SU-DHL-6 (cell line): Measurements from ENCODE around the gene GNG7.

Source experiments
- EZH2phosphoT487 ChIP-seq: fragments of 200-600 bp; sonication (generic), shearing (Covaris generic); conservative IDR thresholded peaks from 2 replicates; pipeline ENCODE4 v1.6.1; 2018; ENCODE audit warnings: mild to moderate bottlenecking, antibody characterized with exemption, low read length, moderate library complexity, mixed read lengths
- TF ChIP-seq, protein P1 (sequence below): fragments of 200-600 bp; sonication (generic); IDR thresholded peaks from one replicate; pipeline ENCODE4 v1.5.1; 2017; ENCODE audit warnings: antibody characterized with exemption, mild to moderate bottlenecking, low read length, moderate library complexity; ENCODE audit not compliant: insufficient read depth, poor library complexity, severe bottlenecking

DNA sequence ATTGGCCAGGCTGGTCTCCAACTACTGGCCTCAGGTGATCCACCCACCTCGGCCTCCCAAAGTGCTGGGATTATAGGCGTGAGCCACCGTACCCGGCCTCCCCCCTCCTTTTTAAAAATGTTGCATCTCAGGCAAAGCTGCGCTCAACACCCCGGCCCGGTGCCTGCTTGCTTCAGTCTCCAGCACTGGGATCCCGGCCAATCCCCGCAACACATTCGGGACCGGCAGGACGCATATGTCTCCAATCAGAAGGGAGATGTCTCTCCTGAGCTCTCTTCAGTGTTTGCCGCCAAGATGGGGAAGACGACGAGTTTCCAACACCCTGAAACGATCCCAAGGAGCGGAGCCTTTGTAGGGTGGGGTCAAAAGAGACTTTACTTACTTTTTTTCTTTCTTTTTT is 16.1 kb downstream of the GNG7 start:
- TF ChIP-seq EZH2phosphoT487, result no peak
- TF ChIP-seq, protein P1, sequence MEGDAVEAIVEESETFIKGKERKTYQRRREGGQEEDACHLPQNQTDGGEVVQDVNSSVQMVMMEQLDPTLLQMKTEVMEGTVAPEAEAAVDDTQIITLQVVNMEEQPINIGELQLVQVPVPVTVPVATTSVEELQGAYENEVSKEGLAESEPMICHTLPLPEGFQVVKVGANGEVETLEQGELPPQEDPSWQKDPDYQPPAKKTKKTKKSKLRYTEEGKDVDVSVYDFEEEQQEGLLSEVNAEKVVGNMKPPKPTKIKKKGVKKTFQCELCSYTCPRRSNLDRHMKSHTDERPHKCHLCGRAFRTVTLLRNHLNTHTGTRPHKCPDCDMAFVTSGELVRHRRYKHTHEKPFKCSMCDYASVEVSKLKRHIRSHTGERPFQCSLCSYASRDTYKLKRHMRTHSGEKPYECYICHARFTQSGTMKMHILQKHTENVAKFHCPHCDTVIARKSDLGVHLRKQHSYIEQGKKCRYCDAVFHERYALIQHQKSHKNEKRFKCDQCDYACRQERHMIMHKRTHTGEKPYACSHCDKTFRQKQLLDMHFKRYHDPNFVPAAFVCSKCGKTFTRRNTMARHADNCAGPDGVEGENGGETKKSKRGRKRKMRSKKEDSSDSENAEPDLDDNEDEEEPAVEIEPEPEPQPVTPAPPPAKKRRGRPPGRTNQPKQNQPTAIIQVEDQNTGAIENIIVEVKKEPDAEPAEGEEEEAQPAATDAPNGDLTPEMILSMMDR, result no peak
